GM20000 (cell line): ENCODE measurements around the gene MEF2B.

ENCODE experiments used
- DNase-seq: peaks from one replicate; pipeline ENCODE4 v3.0.0; 2012; ENCODE audit warnings: low spot score
- TF ChIP-seq, protein P1 (sequence below): IDR thresholded peaks from 2 replicates; pipeline ENCODE4 v1.5.1; 2012; ENCODE audit warnings: mild to moderate bottlenecking, control low read depth; ENCODE audit errors: extremely low read depth, missing control alignments

Gene MEF2B

DNA sequence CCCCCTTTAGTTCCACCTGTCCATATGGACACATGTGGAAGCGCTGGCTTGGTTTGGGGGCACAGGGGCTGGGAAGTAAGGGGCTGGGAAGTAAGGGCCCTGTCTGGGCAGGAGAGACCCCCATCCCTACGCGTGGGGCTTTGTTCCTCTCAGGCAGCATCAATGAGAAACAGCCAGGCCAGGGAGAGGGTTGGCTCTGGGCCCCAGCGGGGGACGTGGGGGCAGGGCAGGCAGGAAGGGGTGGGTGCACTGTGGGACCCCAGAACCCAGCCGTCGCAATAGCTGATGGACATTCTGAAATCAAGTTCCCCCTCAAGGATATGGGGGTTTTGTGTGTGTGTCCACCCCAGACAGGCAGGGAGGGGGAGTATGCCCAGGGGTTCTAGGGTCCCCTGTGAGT lies 42.9 kb upstream of the MEF2B start:
- peak; percentile 11 for DNase-seq
- TF ChIP-seq, protein P1, sequence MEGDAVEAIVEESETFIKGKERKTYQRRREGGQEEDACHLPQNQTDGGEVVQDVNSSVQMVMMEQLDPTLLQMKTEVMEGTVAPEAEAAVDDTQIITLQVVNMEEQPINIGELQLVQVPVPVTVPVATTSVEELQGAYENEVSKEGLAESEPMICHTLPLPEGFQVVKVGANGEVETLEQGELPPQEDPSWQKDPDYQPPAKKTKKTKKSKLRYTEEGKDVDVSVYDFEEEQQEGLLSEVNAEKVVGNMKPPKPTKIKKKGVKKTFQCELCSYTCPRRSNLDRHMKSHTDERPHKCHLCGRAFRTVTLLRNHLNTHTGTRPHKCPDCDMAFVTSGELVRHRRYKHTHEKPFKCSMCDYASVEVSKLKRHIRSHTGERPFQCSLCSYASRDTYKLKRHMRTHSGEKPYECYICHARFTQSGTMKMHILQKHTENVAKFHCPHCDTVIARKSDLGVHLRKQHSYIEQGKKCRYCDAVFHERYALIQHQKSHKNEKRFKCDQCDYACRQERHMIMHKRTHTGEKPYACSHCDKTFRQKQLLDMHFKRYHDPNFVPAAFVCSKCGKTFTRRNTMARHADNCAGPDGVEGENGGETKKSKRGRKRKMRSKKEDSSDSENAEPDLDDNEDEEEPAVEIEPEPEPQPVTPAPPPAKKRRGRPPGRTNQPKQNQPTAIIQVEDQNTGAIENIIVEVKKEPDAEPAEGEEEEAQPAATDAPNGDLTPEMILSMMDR: no peak

DNA sequence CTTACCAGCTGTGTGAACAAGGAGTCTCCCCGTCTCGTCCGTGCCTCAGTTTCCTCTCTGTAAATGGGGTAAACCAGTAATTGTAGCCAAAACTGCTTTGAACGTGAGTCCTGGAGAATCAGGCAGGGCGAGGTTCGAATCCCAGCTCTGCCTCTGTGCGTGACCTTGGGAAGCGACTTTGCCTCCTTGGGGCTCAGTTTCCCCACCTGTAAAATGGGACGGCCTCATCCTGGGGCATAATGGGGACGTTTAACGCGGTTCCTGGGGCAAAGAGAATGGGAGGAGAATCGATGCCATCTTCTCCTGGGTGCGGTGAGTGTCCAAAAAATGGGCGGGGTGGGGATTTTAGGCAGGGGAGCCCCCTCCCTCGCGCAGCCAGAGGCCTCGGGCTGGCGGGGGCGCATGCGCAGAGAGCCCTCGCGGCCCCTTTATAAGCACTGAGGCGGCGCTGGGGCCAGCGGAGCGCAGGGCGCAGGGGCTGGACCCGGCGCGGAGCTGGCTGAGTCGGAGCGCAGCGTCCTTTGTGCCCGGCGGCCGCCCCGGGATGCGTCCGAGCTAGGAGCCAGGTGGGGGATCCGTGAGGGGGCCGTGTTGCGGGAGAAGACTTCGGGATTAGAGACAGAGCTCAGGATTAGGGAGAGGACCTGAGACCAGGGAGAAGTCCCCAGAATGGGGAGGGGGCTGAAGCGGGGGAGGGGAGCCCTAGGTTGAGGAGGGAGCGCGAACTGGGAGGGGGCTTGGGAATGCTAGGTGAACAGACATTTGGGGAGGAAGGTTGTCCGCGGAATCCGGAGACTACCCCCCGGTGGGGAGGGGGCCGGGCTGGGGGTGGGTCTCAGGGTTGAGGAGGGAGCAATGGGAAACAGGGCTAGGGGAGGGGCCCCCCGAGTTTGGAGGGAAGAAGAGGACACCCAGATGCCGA lies 41.7 kb upstream of the MEF2B start, which contains the start of gene NCAN:
Gene NCAN, plus strand, starts transcription at position 460 of the 922 bp plus-strand sequence. CDS start 4,996 bp downstream, outside the sequence.
- TF ChIP-seq, protein P1: no peak
- peak; percentile 13 for DNase-seq

DNA sequence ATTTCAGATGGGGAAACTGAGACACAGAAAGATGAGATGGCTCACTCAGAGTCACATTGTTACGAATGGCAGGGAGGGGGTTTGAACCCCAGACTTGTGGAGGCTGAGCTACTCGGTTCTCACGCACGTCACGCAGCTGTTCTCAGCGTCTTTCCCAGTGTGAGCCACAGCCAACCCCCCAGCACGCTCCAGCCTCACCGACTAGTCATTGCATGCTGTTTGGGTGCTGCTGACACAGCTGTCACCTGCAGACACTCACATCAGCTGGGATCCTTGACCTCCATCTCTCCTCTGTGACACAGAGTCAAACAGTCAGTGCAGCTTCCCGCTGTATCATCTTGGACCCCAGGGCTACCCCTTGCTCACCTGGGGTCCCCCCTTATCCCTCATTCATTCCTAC lies 39.3 kb upstream of the MEF2B start:
- TF ChIP-seq, protein P1: no peak
- peak; percentile 13 for DNase-seq

DNA sequence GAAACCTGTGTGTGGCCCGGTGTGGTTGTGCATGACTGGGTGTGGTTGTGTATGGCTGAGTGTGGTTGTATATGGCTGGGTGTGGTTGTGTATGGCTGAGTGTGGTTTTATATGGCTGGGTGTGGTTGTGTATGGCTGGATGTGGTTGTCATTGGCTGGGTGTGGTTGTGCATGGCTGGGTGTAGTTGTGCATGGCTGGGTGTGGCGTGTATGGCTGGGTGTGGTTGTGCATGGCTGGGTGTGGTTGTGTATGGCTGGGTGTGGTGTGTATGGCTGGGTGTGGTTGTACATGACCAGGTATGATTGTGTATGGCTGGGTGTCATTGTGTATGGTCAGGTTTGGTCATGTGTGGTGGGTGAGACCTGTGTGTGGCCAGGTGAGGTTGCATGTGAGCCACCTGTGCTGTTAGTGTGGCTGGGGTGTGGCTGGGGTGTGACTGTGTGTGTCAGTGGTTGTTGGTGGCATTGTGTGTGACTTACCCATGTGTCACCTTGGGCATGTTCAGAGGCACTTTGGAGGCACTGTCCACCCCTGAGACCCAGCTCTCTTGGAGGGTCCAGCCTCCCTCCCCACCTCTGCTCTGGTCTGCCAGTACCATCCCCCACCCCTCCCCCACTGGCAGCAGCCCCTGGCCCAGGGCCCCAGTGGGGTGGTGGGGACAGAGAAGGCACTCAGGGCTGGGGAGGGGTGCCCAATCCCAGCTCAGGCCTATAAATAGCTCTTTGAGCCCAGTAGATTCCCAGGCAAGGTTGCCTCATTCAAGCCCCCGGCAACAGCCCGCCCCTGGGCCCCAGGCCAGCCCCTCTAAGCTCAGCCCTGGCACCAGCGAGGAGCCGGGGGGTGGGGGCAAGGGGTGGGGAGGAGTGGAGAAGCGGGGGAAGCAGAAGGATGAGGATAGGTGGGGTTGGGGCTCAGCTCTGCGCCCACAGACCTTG lies 37.8 kb upstream of the MEF2B start:
- no peak for DNase-seq

DNA sequence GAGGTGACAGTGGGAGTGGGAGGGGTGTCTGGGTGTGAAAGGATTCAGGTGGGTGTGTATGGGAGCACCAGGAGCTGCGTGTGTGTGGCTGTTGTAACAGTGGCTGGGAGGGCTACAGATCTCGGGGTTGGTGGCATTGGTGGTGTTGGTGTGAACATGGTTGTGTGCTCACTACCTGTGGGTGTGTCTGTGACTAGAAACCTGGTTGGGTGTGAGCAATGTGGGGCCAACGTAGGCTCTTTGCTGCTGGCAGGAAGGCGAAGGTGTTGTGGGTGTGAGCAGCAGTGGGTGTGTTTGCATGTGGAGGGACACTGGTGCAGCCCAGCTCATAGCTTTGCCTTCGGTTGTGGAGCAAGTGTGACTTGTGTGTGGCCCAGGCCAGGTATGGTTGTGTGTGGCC lies 36.9 kb upstream of the MEF2B start:
- TF ChIP-seq, protein P1: no peak
- no peak for DNase-seq

More for the DNA sequence above, 37.8 kb upstream of the MEF2B start:
- TF ChIP-seq, protein P1: no peak

DNA sequence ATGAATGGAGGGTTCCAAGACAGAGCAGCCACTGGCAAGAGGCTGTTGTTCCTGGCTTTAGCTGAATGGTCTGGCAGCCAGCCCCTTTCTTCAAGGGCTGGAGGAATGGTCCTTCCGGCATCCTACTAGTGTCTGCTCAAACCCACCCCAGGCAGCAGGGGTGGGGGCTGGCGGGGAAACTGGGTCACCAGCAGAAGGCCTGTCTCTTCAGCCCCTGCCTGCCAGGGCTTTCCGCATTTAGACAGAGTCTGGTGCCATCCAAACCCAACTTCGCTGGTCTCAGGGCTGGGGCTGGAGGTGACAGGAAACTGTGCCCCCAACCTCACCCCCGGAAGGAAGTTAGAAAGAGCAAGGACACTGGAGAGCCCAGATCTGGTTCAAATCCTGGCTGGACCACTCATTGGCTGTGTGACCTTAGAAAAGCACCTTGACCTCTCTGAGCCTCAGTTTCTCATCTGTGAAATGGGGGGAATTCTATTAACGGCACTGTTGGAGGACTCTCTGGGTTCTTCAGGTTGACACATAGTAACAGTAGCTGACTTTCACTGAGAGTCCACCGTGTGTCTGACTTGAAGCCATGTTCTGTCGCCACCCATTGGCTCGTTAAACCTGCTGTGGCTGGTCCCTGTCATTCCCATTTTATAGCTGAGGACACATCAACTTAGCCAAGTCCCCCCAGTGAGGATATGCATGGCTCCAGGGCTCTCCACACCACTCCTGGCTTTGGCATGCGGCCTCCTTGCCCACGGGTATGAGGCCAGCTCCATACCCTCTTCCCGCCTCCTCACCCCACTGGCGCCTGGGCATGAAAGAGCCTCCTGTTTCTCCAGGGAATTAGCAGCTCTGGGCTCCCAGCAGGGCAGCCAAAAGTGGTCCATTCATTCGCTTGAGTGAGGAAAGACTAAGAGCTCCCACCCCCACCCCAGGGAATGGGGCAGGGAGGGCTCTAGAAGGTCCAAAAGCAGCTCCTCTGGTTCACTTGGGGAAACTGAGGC lies 35.6 kb upstream of the MEF2B start:
- DNase-seq: no peak
- TF ChIP-seq, protein P1: no peak
